A549 (cell line): Measurements from ENCODE around the gene KRT81.

Experiments
- GATA3 ChIP-seq: IDR thresholded peaks from 2 replicates; pipeline ENCODE4 v1.6.1; 2012; ENCODE audit warnings: borderline replicate concordance
- HDAC2 ChIP-seq: fragments of 200-600 bp; sonication (generic); IDR thresholded peaks from 2 replicates; pipeline ENCODE4 v1.6.1; 2016
- POLR2A ChIP-seq: IDR thresholded peaks from 2 replicates; pipeline ENCODE4 v1.6.1; 2012; ENCODE audit warnings: mild to moderate bottlenecking, low read length
- RAD21 ChIP-seq, 2 experiments: fragments of >200 bp in 1 of 2; sonication (Bioruptor Twin) in 1 of 2; formaldehyde crosslinking in 1 of 2; IDR thresholded peaks in 1 of 2; conservative IDR thresholded peaks in 1 of 2; 2 replicates in 1 of 2; 3 replicates in 1 of 2; pipeline ENCODE4 v1.6.1; 2012 to 2018; ENCODE audit warnings: inconsistent platforms in 1 of 2
- TF ChIP-seq, protein P1 (sequence below): fragments of >200 bp; sonication (Bioruptor Twin); formaldehyde crosslinking; IDR thresholded peaks from 3 replicates; pipeline ENCODE4 v1.5.1; 2016

DNA sequence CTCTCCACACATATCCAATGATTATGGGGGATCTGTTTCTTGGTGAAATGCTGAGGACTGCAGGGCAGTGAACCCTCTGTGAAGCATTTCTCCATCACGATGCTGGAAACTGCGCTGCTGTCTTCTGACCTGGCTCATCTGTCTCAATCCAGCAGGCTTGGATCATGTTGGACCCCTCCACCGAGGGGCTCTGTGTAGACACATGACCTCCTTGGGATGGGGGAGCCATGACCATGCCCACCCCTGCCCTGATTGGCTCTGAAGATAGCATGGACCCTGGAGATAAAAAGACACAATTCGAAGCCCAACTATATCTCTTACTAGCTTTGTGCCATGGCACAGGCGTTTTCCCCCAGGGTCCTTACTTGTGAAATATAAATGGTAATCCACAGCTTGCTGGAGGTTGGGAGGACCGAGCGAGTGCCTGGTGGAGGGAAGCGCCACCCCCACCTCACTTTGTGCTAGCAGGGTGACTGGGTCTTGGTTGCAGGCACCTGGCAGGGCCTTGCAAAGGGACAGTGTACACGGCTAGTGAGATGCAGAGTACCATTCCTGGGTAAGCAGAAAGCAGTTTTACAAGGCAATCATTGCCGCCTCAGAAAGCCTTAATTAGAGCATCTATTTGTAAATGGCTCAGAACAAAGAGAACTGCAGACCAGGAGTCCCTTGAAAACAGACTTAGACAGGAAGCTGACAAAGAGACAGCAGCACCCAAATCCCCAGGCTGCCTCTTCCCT, 32.2 kb upstream of the KRT81 start:
- TF ChIP-seq POLR2A (no peak), GATA3 (no peak), HDAC2 (no peak), RAD21 (conservative IDR thresholded peaks at IDR 0.05 in 1 of 2, IDR thresholded peaks at IDR 0.05 in 1 of 2) (no peak)
- TF ChIP-seq, protein P1, sequence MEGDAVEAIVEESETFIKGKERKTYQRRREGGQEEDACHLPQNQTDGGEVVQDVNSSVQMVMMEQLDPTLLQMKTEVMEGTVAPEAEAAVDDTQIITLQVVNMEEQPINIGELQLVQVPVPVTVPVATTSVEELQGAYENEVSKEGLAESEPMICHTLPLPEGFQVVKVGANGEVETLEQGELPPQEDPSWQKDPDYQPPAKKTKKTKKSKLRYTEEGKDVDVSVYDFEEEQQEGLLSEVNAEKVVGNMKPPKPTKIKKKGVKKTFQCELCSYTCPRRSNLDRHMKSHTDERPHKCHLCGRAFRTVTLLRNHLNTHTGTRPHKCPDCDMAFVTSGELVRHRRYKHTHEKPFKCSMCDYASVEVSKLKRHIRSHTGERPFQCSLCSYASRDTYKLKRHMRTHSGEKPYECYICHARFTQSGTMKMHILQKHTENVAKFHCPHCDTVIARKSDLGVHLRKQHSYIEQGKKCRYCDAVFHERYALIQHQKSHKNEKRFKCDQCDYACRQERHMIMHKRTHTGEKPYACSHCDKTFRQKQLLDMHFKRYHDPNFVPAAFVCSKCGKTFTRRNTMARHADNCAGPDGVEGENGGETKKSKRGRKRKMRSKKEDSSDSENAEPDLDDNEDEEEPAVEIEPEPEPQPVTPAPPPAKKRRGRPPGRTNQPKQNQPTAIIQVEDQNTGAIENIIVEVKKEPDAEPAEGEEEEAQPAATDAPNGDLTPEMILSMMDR = no peak
